ENCODE results near the gene FSHB.

- TF ChIP-seq TAF1 (IDR thresholded peaks at IDR 0.05; ENCODE audit: borderline replicate concordance, insufficient read depth, low read length) (no peak), SIN3A (IDR thresholded peaks at IDR 0.05; ENCODE audit: borderline replicate concordance, insufficient read depth, low read length) (no peak), REST (IDR thresholded peaks at IDR 0.05; ENCODE audit: insufficient read depth in 1 of 2, low read depth in 2 of 2, low read length in 2 of 2) (no peak)
Observed at GRCh38 chr11:30196400-30197206, 34.2 kb upstream of the FSHB start.
